Neuron (in vitro differentiated cells): Measurements from ENCODE around the gene ACOXL.

ENCODE experiments used
- H2AFZ ChIP-seq: one replicate; pipeline ENCODE4 v1.6.1; 2013; ENCODE audit warnings: low read depth, mild to moderate bottlenecking, inconsistent platforms, low read length, moderate library complexity
- H3K27me3 ChIP-seq: one replicate; pipeline ENCODE4 v1.6.1; 2013; ENCODE audit warnings: low read length; ENCODE audit not compliant: insufficient read depth
- H3K36me3 ChIP-seq: one replicate; pipeline ENCODE4 v1.6.1; 2013; ENCODE audit warnings: low read length; ENCODE audit not compliant: insufficient read depth
- H3K4me1 ChIP-seq: one replicate; pipeline ENCODE4 v1.6.1; 2013; ENCODE audit warnings: low read length; ENCODE audit not compliant: insufficient read depth
- H3K4me3 ChIP-seq: 2 replicates; pipeline ENCODE4 v1.5.1; 2013; ENCODE audit warnings: mild to moderate bottlenecking, low read length, moderate library complexity
- H3K9me3 ChIP-seq: one replicate; pipeline ENCODE4 v1.6.1; 2013; ENCODE audit warnings: low read length

The ACOXL gene

GRCh38 chr2:110906613-110907298 lies 174.4 kb downstream of the ACOXL start:
- H2AFZ ChIP-seq: no peak overlapping the region
- no peaks in the 10 kb centered on the region for H3K36me3 ChIP-seq
- H3K4me1 ChIP-seq: no peaks in the 10 kb centered on the region
- no peak overlapping the region for H3K4me3 ChIP-seq
- no peaks in the 10 kb centered on the region for H3K27me3 ChIP-seq
- no peaks in the 10 kb centered on the region for H3K9me3 ChIP-seq

GRCh38 chr2:110909501-110909900 lies 177.1 kb downstream of the ACOXL start:
- H3K4me3 ChIP-seq: no peak overlapping the region
- no peaks in the 10 kb centered on the region for H3K36me3 ChIP-seq
- no peaks in the 10 kb centered on the region for H3K9me3 ChIP-seq
- no peaks in the 10 kb centered on the region for H3K27me3 ChIP-seq
- no peak overlapping the region for H2AFZ ChIP-seq
- H3K4me1 ChIP-seq: no peaks in the 10 kb centered on the region

- Histone ChIP-seq H3K27me3 (no peaks in the 10 kb centered on the region), H3K9me3 (no peaks in the 10 kb centered on the region), H3K4me3 (no peak overlapping the region), H3K4me1 (no peaks in the 10 kb centered on the region), H2AFZ (no peak overlapping the region), H3K36me3 (no peaks in the 10 kb centered on the region)
Observed at GRCh38 chr2:110910423-110910822, 178.1 kb downstream of the ACOXL start.

- no peaks in the 10 kb centered on the region for H3K36me3 ChIP-seq
- H3K4me1 ChIP-seq: no peaks in the 10 kb centered on the region
- H3K27me3 ChIP-seq: no peaks in the 10 kb centered on the region
- no peak overlapping the region for H2AFZ ChIP-seq
- H3K4me3 ChIP-seq: no peak overlapping the region
- no peaks in the 10 kb centered on the region for H3K9me3 ChIP-seq
Observed at GRCh38 chr2:110919738-110920137, 187.4 kb downstream of the ACOXL start.

GRCh38 chr2:110925479-110925878 lies 193.1 kb downstream of the ACOXL start:
- Histone ChIP-seq H2AFZ (no peak overlapping the region), H3K36me3 (no peaks in the 10 kb centered on the region), H3K4me1 (no peaks in the 10 kb centered on the region), H3K9me3 (peaks cover 2% of the 10 kb centered on the region), H3K27me3 (no peaks in the 10 kb centered on the region), H3K4me3 (no peak overlapping the region)

GRCh38 chr2:110927526-110927925 lies 195.2 kb downstream of the ACOXL start:
- no peaks in the 10 kb centered on the region for H3K27me3 ChIP-seq
- H3K4me3 ChIP-seq: no peak overlapping the region
- H3K36me3 ChIP-seq: no peaks in the 10 kb centered on the region
- no peak overlapping the region for H2AFZ ChIP-seq
- no peaks in the 10 kb centered on the region for H3K4me1 ChIP-seq
- peaks cover 2% of the 10 kb centered on the region for H3K9me3 ChIP-seq

- H3K9me3 ChIP-seq: peaks cover 2% of the 10 kb centered on the region
Observed at GRCh38 chr2:110929528-110929927, 197.2 kb downstream of the ACOXL start.

GRCh38 chr2:110931648-110932047 lies 199.3 kb downstream of the ACOXL start:
- no peaks in the 10 kb centered on the region for H3K36me3 ChIP-seq

More at GRCh38 chr2:110929528-110929927, 197.2 kb downstream of the ACOXL start:
- Histone ChIP-seq H3K4me1 (no peaks in the 10 kb centered on the region), H3K36me3 (no peaks in the 10 kb centered on the region), H3K27me3 (no peaks in the 10 kb centered on the region), H2AFZ (no peak overlapping the region), H3K4me3 (no peak overlapping the region)

GRCh38 chr2:110933420-110933819 lies 201.0 kb downstream of the ACOXL start:
- Histone ChIP-seq H3K4me1 (no peaks in the 10 kb centered on the region), H3K36me3 (no peaks in the 10 kb centered on the region), H3K9me3 (peaks cover 2% of the 10 kb centered on the region), H2AFZ (no peak overlapping the region), H3K27me3 (no peaks in the 10 kb centered on the region), H3K4me3 (no peak overlapping the region)

More at GRCh38 chr2:110931648-110932047, 199.3 kb downstream of the ACOXL start:
- H3K9me3 ChIP-seq: peaks cover 2% of the 10 kb centered on the region
- H3K4me3 ChIP-seq: no peak overlapping the region
- no peaks in the 10 kb centered on the region for H3K27me3 ChIP-seq
- no peaks in the 10 kb centered on the region for H3K4me1 ChIP-seq
- no peak overlapping the region for H2AFZ ChIP-seq

GRCh38 chr2:110934948-110935347 lies 202.6 kb downstream of the ACOXL start:
- no peaks in the 10 kb centered on the region for H3K4me1 ChIP-seq
- no peak overlapping the region for H3K4me3 ChIP-seq
- H3K27me3 ChIP-seq: no peaks in the 10 kb centered on the region
- no peaks in the 10 kb centered on the region for H3K9me3 ChIP-seq
- no peaks in the 10 kb centered on the region for H3K36me3 ChIP-seq
- H2AFZ ChIP-seq: no peak overlapping the region

GRCh38 chr2:110940376-110940910 lies 208.1 kb downstream of the ACOXL start:
- no peaks in the 10 kb centered on the region for H3K4me1 ChIP-seq
- H3K27me3 ChIP-seq: no peaks in the 10 kb centered on the region
- no peak overlapping the region for H2AFZ ChIP-seq
- H3K9me3 ChIP-seq: no peaks in the 10 kb centered on the region
- no peak overlapping the region for H3K4me3 ChIP-seq
- H3K36me3 ChIP-seq: no peaks in the 10 kb centered on the region

- no peaks in the 10 kb centered on the region for H3K27me3 ChIP-seq
- no peak overlapping the region for H3K4me3 ChIP-seq
- H3K4me1 ChIP-seq: no peaks in the 10 kb centered on the region
- no peaks in the 10 kb centered on the region for H3K36me3 ChIP-seq
- H2AFZ ChIP-seq: no peak overlapping the region
- H3K9me3 ChIP-seq: no peaks in the 10 kb centered on the region
Observed at GRCh38 chr2:110941226-110941625, 208.9 kb downstream of the ACOXL start.

GRCh38 chr2:110943070-110943634 lies 210.8 kb downstream of the ACOXL start:
- no peaks in the 10 kb centered on the region for H3K36me3 ChIP-seq
- H3K4me3 ChIP-seq: no peak overlapping the region
- H3K4me1 ChIP-seq: no peaks in the 10 kb centered on the region
- no peak overlapping the region for H2AFZ ChIP-seq
- no peaks in the 10 kb centered on the region for H3K9me3 ChIP-seq
- no peaks in the 10 kb centered on the region for H3K27me3 ChIP-seq
